Gastroesophageal sphincter (tissue), 3 donors: Measurements from ENCODE around the gene TOB1.

Experiments
- CTCF ChIP-seq, 4 experiments: fragments of 200-600 bp in 2 of 4; fragments of 450-650 bp in 2 of 4; sonication (generic) in 1 of 4; IDR thresholded peaks; one replicate each; pipeline ENCODE4 v1.5.1; 2017 to 2019; ENCODE audit warnings: antibody characterized with exemption in 4 of 4, mild to moderate bottlenecking in 2 of 4, moderate library complexity in 2 of 4
- POLR2A ChIP-seq, 2 donors: fragments of 450-650 bp; IDR thresholded peaks; one replicate each; pipeline ENCODE4 v1.6.1; 2017; ENCODE audit warnings: antibody characterized with exemption in 2 of 2, mild to moderate bottlenecking in 2 of 2, moderate library complexity in 1 of 2

- TF ChIP-seq POLR2A (IDR thresholded peaks at IDR 0.05) (no peak), CTCF (IDR thresholded peaks at IDR 0.05) (no peak)
Observed at GRCh38 chr17:50868602-50869001, 2.4 kb upstream of the TOB1 start.
